ENCODE data around the gene PHF21A. TPM values are rescaled to one million over a fixed set of nuclear protein-coding genes. Genes with fewer than 3 reads are reported as not detected.
A peak's percentile ranks its signal among the peaks of the same experiment; 100 is the strongest.

Gene PHF21A
- total RNA-seq, 2 experiments from 2014 or later = 59.5 to 66.2 TPM

DNA sequence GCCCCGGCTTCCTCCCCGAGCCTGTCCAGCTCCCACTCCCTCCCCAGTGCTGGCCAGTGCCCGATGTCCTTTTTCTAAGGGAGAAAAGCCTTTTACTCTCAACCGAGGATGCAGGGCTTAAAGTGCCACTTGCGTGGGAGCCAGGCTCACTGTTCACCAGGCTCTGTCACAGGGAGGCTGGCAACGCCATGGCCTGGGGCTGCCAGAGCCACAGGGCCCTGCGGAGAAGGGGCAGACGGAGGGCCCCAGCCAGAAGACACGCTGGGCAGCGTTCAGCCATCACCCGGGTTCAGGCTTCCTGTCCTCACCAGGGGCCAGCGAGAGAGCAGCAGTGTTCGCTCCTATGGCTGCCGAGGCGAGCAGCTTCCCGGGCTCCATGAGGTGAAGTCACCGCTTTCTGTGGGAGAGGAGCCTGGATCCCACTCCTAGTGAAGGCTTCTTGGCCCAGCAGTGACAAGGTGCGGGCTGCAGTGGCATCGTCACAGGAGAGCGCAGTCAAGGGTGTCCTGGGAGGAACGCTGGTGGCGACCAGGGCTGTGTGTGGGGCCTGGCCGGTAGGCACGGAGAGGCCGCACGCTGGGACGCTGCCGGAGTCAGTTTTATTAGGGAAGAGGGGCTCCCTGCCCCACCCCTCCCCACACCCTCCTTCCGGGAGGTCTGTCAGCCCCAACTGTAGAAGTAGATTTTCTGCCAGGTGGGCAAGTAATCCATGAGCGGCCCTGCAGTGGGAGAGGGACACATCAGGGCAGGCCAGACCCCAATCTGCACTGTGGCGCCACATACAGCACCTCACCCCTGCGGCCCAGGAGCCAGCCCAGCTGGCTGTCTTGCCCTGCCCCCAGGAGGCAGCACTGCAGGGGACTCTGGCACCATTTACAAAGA is 211.4 kb downstream of the PHF21A start:
- no peak for DNase-seq
- no peak overlapping the region for H3K27ac ChIP-seq (ENCODE audit: low read depth in 1 of 2, low read length in 2 of 2)
- CTCF ChIA-PET = no interaction called here
- Mint-ChIP-seq H3K36me3 (ENCODE audit: low read depth) (peaks cover 39% of the 10 kb centered on the region), H3K4me1 (ENCODE audit: low read depth) (peaks cover 5% of the 10 kb centered on the region), H3K9me3 (no peaks in the 10 kb centered on the region), H3K4me3 (no peak overlapping the region), H3K27ac (no peak overlapping the region), H3K27me3 (no peaks in the 10 kb centered on the region)
- POLR2A ChIA-PET = interaction anchor here (1.2 kb wide), 1 partner anchor 8 kb away, joined by 5 read pairs; the partner anchor contains the start of gene PEX16
- intact Hi-C loops (cut with DNase I, micrococcal nuclease) = loop anchor here in 1 of 2 experiments (10.0 kb wide), 1 partner anchor 765 kb away; the partner anchor contains the start of gene PRDM11
- peaks cover 55% of the 10 kb centered on the region for H3K36me3 ChIP-seq (ENCODE audit: insufficient read depth, low read length)
- ATAC-seq (ENCODE audit: poor library complexity) = no peak
- no peak overlapping the region for H3K4me3 ChIP-seq (ENCODE audit: low read length)
- no peaks in the 10 kb centered on the region for H3K9me3 ChIP-seq (ENCODE audit: control insufficient read depth in 1 of 2, insufficient read depth in 1 of 2, low read length in 2 of 2)
- H3K4me1 ChIP-seq (ENCODE audit: insufficient read depth, low read length) = peaks cover 16% of the 10 kb centered on the region
- H3K27me3 ChIP-seq (ENCODE audit: control insufficient read depth in 1 of 2, insufficient read depth in 2 of 2, low read length in 2 of 2) = no peaks in the 10 kb centered on the region
- TF ChIP-seq, protein P1, sequence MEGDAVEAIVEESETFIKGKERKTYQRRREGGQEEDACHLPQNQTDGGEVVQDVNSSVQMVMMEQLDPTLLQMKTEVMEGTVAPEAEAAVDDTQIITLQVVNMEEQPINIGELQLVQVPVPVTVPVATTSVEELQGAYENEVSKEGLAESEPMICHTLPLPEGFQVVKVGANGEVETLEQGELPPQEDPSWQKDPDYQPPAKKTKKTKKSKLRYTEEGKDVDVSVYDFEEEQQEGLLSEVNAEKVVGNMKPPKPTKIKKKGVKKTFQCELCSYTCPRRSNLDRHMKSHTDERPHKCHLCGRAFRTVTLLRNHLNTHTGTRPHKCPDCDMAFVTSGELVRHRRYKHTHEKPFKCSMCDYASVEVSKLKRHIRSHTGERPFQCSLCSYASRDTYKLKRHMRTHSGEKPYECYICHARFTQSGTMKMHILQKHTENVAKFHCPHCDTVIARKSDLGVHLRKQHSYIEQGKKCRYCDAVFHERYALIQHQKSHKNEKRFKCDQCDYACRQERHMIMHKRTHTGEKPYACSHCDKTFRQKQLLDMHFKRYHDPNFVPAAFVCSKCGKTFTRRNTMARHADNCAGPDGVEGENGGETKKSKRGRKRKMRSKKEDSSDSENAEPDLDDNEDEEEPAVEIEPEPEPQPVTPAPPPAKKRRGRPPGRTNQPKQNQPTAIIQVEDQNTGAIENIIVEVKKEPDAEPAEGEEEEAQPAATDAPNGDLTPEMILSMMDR (IDR thresholded peaks at IDR 0.05) = no peak

DNA sequence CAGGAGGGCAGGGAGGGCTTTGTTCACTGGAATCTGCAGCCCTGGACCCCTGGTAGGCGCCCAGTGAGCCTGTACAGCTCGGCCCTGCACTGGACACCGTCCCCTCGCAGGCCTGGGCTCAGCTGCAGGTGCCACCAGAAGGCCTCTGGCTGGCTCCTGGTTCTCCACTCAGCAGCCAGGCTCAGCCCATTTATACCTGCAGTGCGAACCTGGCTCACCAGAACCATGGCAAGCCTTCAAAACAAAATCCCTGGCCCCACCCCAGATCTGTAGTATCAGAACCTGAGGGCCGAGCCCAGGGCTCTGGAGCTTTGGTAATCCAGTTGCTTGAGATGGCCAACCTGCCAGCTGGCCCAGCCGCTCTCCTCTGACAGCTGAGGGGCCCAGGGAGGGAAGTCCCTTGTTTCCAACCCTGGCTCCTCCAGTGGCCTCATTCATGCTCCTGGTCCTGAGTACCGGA is 213.3 kb downstream of the PHF21A start:
- Mint-ChIP-seq H3K27ac (no peak overlapping the region), H3K36me3 (ENCODE audit: low read depth) (peaks cover 23% of the 10 kb centered on the region)
- CTCF ChIA-PET = no interaction called here

DNA sequence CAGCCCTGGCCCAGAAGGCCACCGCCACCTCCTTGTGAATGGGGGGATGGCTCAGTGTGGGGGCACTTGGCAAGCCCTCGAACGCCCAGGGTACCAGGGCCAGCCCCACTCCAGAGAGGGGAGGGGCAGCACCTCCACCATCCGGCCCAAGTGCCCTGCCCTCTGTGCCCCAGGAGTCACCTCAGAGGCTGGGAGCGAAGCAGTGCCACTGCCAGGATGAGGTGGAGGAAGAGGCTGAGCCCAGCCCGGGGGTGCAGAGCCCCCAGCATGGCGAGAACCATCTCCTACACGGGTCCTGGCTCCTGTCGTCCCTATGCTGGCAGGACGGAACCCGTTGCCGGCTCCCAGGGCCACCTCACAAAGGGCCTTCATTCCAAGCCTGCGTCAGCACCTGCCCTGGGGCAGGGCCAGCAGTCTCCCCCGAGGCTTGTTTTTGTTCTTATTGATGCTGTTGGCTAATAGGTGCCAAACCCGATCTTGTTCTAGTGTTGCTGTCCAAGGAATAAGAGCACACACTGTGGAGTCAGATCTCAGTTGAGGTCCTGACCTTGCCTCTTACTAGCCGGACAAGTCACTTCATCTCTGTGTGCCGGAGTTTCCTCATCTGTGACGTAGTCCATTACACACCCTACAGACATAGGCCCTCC is 214.2 kb downstream of the PHF21A start, which contains the start of gene FREY1:
Gene FREY1, minus strand, starts transcription at position 307 of the 647 bp plus-strand sequence. Its CDS starts 26 bp downstream, at position 281.
- H3K4me1 ChIP-seq (ENCODE audit: insufficient read depth, low read length) = peaks cover 14% of the 10 kb centered on the region
- POLR2A ChIA-PET = no interaction called here
- H3K27ac Mint-ChIP-seq = no peak within 1 kb of the TSS
- intact Hi-C loops (cut with DNase I, micrococcal nuclease) = no loop called here
- H3K27me3 ChIP-seq (ENCODE audit: control insufficient read depth in 1 of 2, insufficient read depth in 2 of 2, low read length in 2 of 2) = no peaks in the 10 kb centered on the region
- no peaks in the 10 kb centered on the region for H3K9me3 Mint-ChIP-seq
- DNase-seq (no peak), ATAC-seq (ENCODE audit: poor library complexity) (no peak)
- TF ChIP-seq, protein P1 (IDR thresholded peaks at IDR 0.05) = no peak
- no peak within 1 kb of the TSS for H3K4me3 Mint-ChIP-seq
- no peaks in the 10 kb centered on the region for H3K9me3 ChIP-seq (ENCODE audit: control insufficient read depth in 1 of 2, insufficient read depth in 1 of 2, low read length in 2 of 2)
- peaks cover 32% of the 10 kb centered on the region for H3K36me3 ChIP-seq (ENCODE audit: insufficient read depth, low read length)
- CTCF ChIA-PET = no interaction called here
- peaks cover 23% of the 10 kb centered on the region for H3K36me3 Mint-ChIP-seq (ENCODE audit: low read depth)
- H3K27ac ChIP-seq (ENCODE audit: low read depth in 1 of 2, low read length in 2 of 2) = no peak within 1 kb of the TSS
- peaks cover under 1% of the 10 kb centered on the region for H3K27me3 Mint-ChIP-seq
- no peak within 1 kb of the TSS for H3K4me3 ChIP-seq (ENCODE audit: low read length)
- H3K4me1 Mint-ChIP-seq (ENCODE audit: low read depth) = peaks cover 5% of the 10 kb centered on the region

More for the DNA sequence above, 213.3 kb downstream of the PHF21A start:
- Mint-ChIP-seq H3K4me1 (ENCODE audit: low read depth) (peaks cover 5% of the 10 kb centered on the region), H3K4me3 (no peak overlapping the region), H3K9me3 (no peaks in the 10 kb centered on the region), H3K27me3 (no peaks in the 10 kb centered on the region)
- peak; percentile 21 for ATAC-seq (ENCODE audit: poor library complexity)
- DNase-seq = no peak
- TF ChIP-seq, protein P1 (IDR thresholded peaks at IDR 0.05) = no peak
- Histone ChIP-seq H3K4me3 (ENCODE audit: low read length) (no peak overlapping the region), H3K27ac (ENCODE audit: low read depth in 1 of 2, low read length in 2 of 2) (no peak overlapping the region), H3K4me1 (ENCODE audit: insufficient read depth, low read length) (peaks cover 14% of the 10 kb centered on the region), H3K9me3 (ENCODE audit: control insufficient read depth in 1 of 2, insufficient read depth in 1 of 2, low read length in 2 of 2) (no peaks in the 10 kb centered on the region), H3K36me3 (ENCODE audit: insufficient read depth, low read length) (peaks cover 36% of the 10 kb centered on the region), H3K27me3 (ENCODE audit: control insufficient read depth in 1 of 2, insufficient read depth in 2 of 2, low read length in 2 of 2) (no peaks in the 10 kb centered on the region)
- intact Hi-C loops (cut with DNase I, micrococcal nuclease) = no loop called here
- POLR2A ChIA-PET = no interaction called here

All from CD4-positive, alpha-beta T cell (primary cell).